ENCODE results near the gene FAM107B. TPM values are rescaled to one million over a fixed set of nuclear protein-coding genes. Genes with fewer than 3 reads are reported as not detected.
"Not testable (repeated sequence)": the region's sequence is repeated elsewhere in the genome, so short reads cannot be mapped to it uniquely, and the experiment has no call there.

The FAM107B gene
- total RNA-seq, 4 donors from 2014 or later, result 12.3 to 41.3 (median 31.8) TPM

- 93 to 98% methylated on average over 3 of the region's 3 CpGs for WGBS, 2 donors
These were observed 112.9 kb downstream of the FAM107B start for GRCh38 chr10:14661818-14662217.

GRCh38 chr10:14660831-14661230, 113.9 kb downstream of the FAM107B start:
- no peaks in the 10 kb centered on the region for H3K36me3 ChIP-seq
- no peak for DNase-seq
- H3K27me3 ChIP-seq, result no peaks in the 10 kb centered on the region
- H3K27ac ChIP-seq, result no peak overlapping the region
- no peak overlapping the region for H3K4me3 ChIP-seq (replicated peaks in 1 of 3)
- H3K9me3 ChIP-seq, result no peaks in the 10 kb centered on the region
- intact Hi-C loops (cut with DNase I), result no loop called here
- no peaks in the 10 kb centered on the region for H3K4me1 ChIP-seq
- no peak for TF ChIP-seq POLR2A (IDR thresholded peaks at IDR 0.05)
- no peak for TF ChIP-seq CTCF (IDR thresholded peaks at IDR 0.05)
- 93 to 94% methylated on average over 3 of the region's 3 CpGs for WGBS, 2 donors

More at GRCh38 chr10:14661818-14662217, 112.9 kb downstream of the FAM107B start:
- DNase-seq, result no peak
- Histone ChIP-seq H3K9me3 (no peaks in the 10 kb centered on the region), H3K4me1 (no peaks in the 10 kb centered on the region), H3K36me3 (no peaks in the 10 kb centered on the region), H3K27ac (no peak overlapping the region), H3K4me3 (replicated peaks in 1 of 3) (no peak overlapping the region), H3K27me3 (no peaks in the 10 kb centered on the region)
- TF ChIP-seq CTCF (IDR thresholded peaks at IDR 0.05) (no peak), POLR2A (IDR thresholded peaks at IDR 0.05) (no peak)
- intact Hi-C loops (cut with DNase I), result no loop called here

GRCh38 chr10:14659626-14660196, 115.0 kb downstream of the FAM107B start:
- no peak overlapping the region for H3K4me3 ChIP-seq (replicated peaks in 1 of 3)
- H3K4me1 ChIP-seq, result no peaks in the 10 kb centered on the region
- H3K36me3 ChIP-seq, result no peaks in the 10 kb centered on the region
- H3K9me3 ChIP-seq, result no peaks in the 10 kb centered on the region
- TF ChIP-seq POLR2A (IDR thresholded peaks at IDR 0.05), result no peak
- no peak for TF ChIP-seq CTCF (IDR thresholded peaks at IDR 0.05)
- H3K27me3 ChIP-seq, result no peaks in the 10 kb centered on the region
- no peak overlapping the region for H3K27ac ChIP-seq
- intact Hi-C loops (cut with DNase I), result no loop called here
- no peak for DNase-seq
- 77 to 86% methylated on average over 7 of the region's 7 CpGs for WGBS, 2 donors

GRCh38 chr10:14659137-14659536, 115.6 kb downstream of the FAM107B start:
- DNase-seq; H3K36me3 ChIP-seq; H3K27me3 ChIP-seq; H3K4me1 ChIP-seq; H3K9me3 ChIP-seq; intact Hi-C loops (cut with DNase I); H3K27ac ChIP-seq; H3K4me3 ChIP-seq (replicated peaks in 1 of 3): not testable (repeated sequence)
- WGBS, 2 donors, result 79 to 95% methylated on average over 6 of the region's 6 CpGs

GRCh38 chr10:14658331-14659127, 116.2 kb downstream of the FAM107B start:
- Histone ChIP-seq H3K4me1 (peaks cover 10 to 11% of the 10 kb centered on the region in 2 donors), H3K9me3 (no peaks in the 10 kb centered on the region), H3K27ac (no peak overlapping the region), H3K36me3 (no peaks in the 10 kb centered on the region), H3K4me3 (replicated peaks in 1 of 3) (no peak overlapping the region), H3K27me3 (no peaks in the 10 kb centered on the region)
- 71 to 73% methylated on average over 7 of the region's 7 CpGs for WGBS, 2 donors
- TF ChIP-seq POLR2A (IDR thresholded peaks at IDR 0.05) (no peak), CTCF (IDR thresholded peaks at IDR 0.05) (no peak)
- DNase-seq, result no peak
- intact Hi-C loops (cut with DNase I), result no loop called here

Measured in thyroid gland (tissue), 4 donors.